Uterus (tissue), 4 donors: ENCODE data around the gene KRT20. TPM values are rescaled to one million over a fixed set of nuclear protein-coding genes. Genes with fewer than 3 reads are reported as not detected.

ENCODE experiments used
- DNase-seq, 2 donors: peaks; one replicate each; pipeline ENCODE4 v3.0.0-alpha.2; 2019 to 2020
- H3K27ac ChIP-seq, 2 donors: fragments of 200-600 bp; sonication (generic); 1 replicate in 1 of 2; 2 replicates in 1 of 2; pipeline ENCODE4 v1.5.1; 2016 to 2018
- H3K27me3 ChIP-seq, 2 donors: fragments of 200-600 bp; sonication (generic); one replicate each; pipeline ENCODE4 v1.5.1; 2018 to 2019; ENCODE audit warnings: control low read depth in 1 of 2
- H3K36me3 ChIP-seq, 2 donors: fragments of 200-600 bp; sonication (generic); one replicate each; pipeline ENCODE4 v1.5.1; 2019; ENCODE audit warnings: control low read depth in 1 of 2
- H3K4me1 ChIP-seq, 2 donors: fragments of 200-600 bp; sonication (generic); one replicate each; pipeline ENCODE4 v1.5.1; 2018 to 2019; ENCODE audit warnings: control low read depth in 1 of 2
- H3K4me3 ChIP-seq, 2 donors: fragments of 200-600 bp; sonication (generic); 1 replicate in 1 of 2; 2 replicates in 1 of 2; pipeline ENCODE4 v1.5.1; 2018 to 2019; ENCODE audit warnings: mild to moderate bottlenecking in 1 of 2
- H3K9me3 ChIP-seq, 2 donors: fragments of 200-600 bp; sonication (generic); one replicate each; pipeline ENCODE4 v1.5.1; 2019; ENCODE audit warnings: control low read depth in 1 of 2
- CTCF ChIP-seq, 4 experiments: fragments of 200-600 bp in 2 of 4; fragments of 450-650 bp in 2 of 4; sonication (generic) in 2 of 4; IDR thresholded peaks; one replicate each; pipeline ENCODE4 v1.5.1; 2016 to 2019; ENCODE audit warnings: antibody characterized with exemption in 4 of 4, mild to moderate bottlenecking in 2 of 4, moderate library complexity in 1 of 4
- POLR2A ChIP-seq, 2 donors: fragments of 450-650 bp; IDR thresholded peaks; one replicate each; pipeline ENCODE4 v1.6.1; 2016; ENCODE audit warnings: antibody characterized with exemption in 2 of 2, mild to moderate bottlenecking in 1 of 2, moderate library complexity in 1 of 2
- intact Hi-C: fragments of 100-400 bp; cut with DNase I; formaldehyde crosslinking; loops from one replicate; pipeline ENCODE4 v1.15.1; 2023; ENCODE audit warnings: low total_unique reads
- total RNA-seq, 4 donors: library from RNA; depleted of rRNA in 3 of 4; stranded (reverse); fragments of >200 nt in 3 of 4; gene quantifications; one replicate each; pipeline versions ENCODE4 v1.1.0 to v1.2.4, GENCODE V29; 2014 to 2023
- donor health status: DM: yes; HTN: yes; CAD: no.

KRT20 gene
- total RNA-seq, 4 donors from 2014 or later, result 0.26 to 0.83 (median 0.29) TPM; not detected in 1

GRCh38 chr17:40873255-40873654, 11.8 kb downstream of the KRT20 start:
- Histone ChIP-seq H3K27me3 (peaks cover 0 to 4% of the 10 kb centered on the region in 2 donors), H3K27ac (no peak overlapping the region), H3K4me3 (no peak overlapping the region), H3K36me3 (no peaks in the 10 kb centered on the region), H3K4me1 (no peaks in the 10 kb centered on the region), H3K9me3 (no peaks in the 10 kb centered on the region)
- no peak for DNase-seq
- no peak for TF ChIP-seq CTCF (IDR thresholded peaks at IDR 0.05)
- TF ChIP-seq POLR2A (IDR thresholded peaks at IDR 0.05), result no peak
- intact Hi-C loops, result no loop called here

GRCh38 chr17:40872416-40872815, 12.6 kb downstream of the KRT20 start:
- no peaks in the 10 kb centered on the region for H3K4me1 ChIP-seq
- intact Hi-C loops, result no loop called here
- TF ChIP-seq CTCF (IDR thresholded peaks at IDR 0.05) (no peak), POLR2A (IDR thresholded peaks at IDR 0.05) (no peak)

GRCh38 chr17:40871316-40871715, 13.7 kb downstream of the KRT20 start:
- Histone ChIP-seq H3K27ac (no peak overlapping the region), H3K27me3 (peaks cover 0 to 2% of the 10 kb centered on the region in 2 donors), H3K36me3 (no peaks in the 10 kb centered on the region), H3K4me3 (no peak overlapping the region), H3K4me1 (no peaks in the 10 kb centered on the region), H3K9me3 (no peaks in the 10 kb centered on the region)
- no peak for DNase-seq
- TF ChIP-seq POLR2A (IDR thresholded peaks at IDR 0.05), result no peak
- no peak for TF ChIP-seq CTCF (IDR thresholded peaks at IDR 0.05)
- intact Hi-C loops, result no loop called here

More at GRCh38 chr17:40872416-40872815, 12.6 kb downstream of the KRT20 start:
- H3K9me3 ChIP-seq, result no peaks in the 10 kb centered on the region
- peaks cover 0 to 4% of the 10 kb centered on the region in 2 donors for H3K27me3 ChIP-seq
- DNase-seq, result no peak
- no peaks in the 10 kb centered on the region for H3K36me3 ChIP-seq
- H3K4me3 ChIP-seq, result no peak overlapping the region
- no peak overlapping the region for H3K27ac ChIP-seq

- Histone ChIP-seq H3K4me1 (no peaks in the 10 kb centered on the region), H3K9me3 (no peaks in the 10 kb centered on the region), H3K27ac (no peak overlapping the region), H3K4me3 (no peak overlapping the region), H3K36me3 (no peaks in the 10 kb centered on the region), H3K27me3 (no peaks in the 10 kb centered on the region)
- TF ChIP-seq CTCF (IDR thresholded peaks at IDR 0.05), result no peak
- intact Hi-C loops, result no loop called here
- DNase-seq, result no peak
Observed at GRCh38 chr17:40870136-40870535, 14.9 kb downstream of the KRT20 start.

- H3K27me3 ChIP-seq, result no peaks in the 10 kb centered on the region
- H3K4me1 ChIP-seq, result no peaks in the 10 kb centered on the region
- no peaks in the 10 kb centered on the region for H3K9me3 ChIP-seq
- intact Hi-C loops, result no loop called here
- no peak within 1 kb of the TSS for H3K4me3 ChIP-seq
- DNase-seq, result no peak
- H3K27ac ChIP-seq, result no peak within 1 kb of the TSS
- TF ChIP-seq CTCF (IDR thresholded peaks at IDR 0.05) (no peak), POLR2A (IDR thresholded peaks at IDR 0.05) (no peak)
- H3K36me3 ChIP-seq, result no peaks in the 10 kb centered on the region
Observed at GRCh38 chr17:40866838-40867237, 18.2 kb downstream of the KRT20 start, which contains the start of gene KRT12. Gene KRT12, minus strand, starts transcription at chr17:40867223. Its CDS starts 37 bp downstream, at chr17:40867186.
